Activated naive CD8-positive, alpha-beta T cell treated with anti-CD3 and anti-CD28 coated beads for 36 hours (primary cell): ENCODE measurements around the gene APLP2. TPM values are rescaled to one million over a fixed set of nuclear protein-coding genes. Genes with fewer than 3 reads are reported as not detected.
A peak's percentile ranks its signal among the peaks of the same experiment; 100 is the strongest.

Experiments used
- DNase-seq: peaks from one replicate; pipeline ENCODE4 v3.0.0; 2021
- H3K27ac Mint-ChIP-seq: one replicate; pipeline ENCODE4 v1.8.0; 2022; ENCODE audit warnings: mild to moderate bottlenecking, moderate library complexity, mixed read lengths
- H3K27me3 Mint-ChIP-seq: one replicate; pipeline ENCODE4 v1.8.0; 2022; ENCODE audit warnings: mild to moderate bottlenecking, mixed read lengths
- H3K36me3 Mint-ChIP-seq: one replicate; pipeline ENCODE4 v1.8.0; 2021; ENCODE audit warnings: mild to moderate bottlenecking, mixed read lengths
- H3K4me1 Mint-ChIP-seq: one replicate; pipeline ENCODE4 v1.8.0; 2021; ENCODE audit warnings: mixed read lengths
- H3K4me3 Mint-ChIP-seq: one replicate; pipeline ENCODE4 v1.8.0; 2022; ENCODE audit warnings: mild to moderate bottlenecking, moderate library complexity, mixed read lengths
- H3K9me3 Mint-ChIP-seq: one replicate; pipeline ENCODE4 v1.8.0; 2022; ENCODE audit warnings: mixed read lengths
- total RNA-seq, 2 experiments: library from RNA; stranded (reverse); gene quantifications; one replicate each; pipeline ENCODE4 v1.2.3, GENCODE V29; 2021

APLP2 gene
- total RNA-seq, 2 experiments from 2014 or later = 26.5 to 29.7 TPM

- Mint-ChIP-seq H3K4me1 (no peaks in the 10 kb centered on the region), H3K9me3 (no peaks in the 10 kb centered on the region), H3K4me3 (no peak overlapping the region), H3K27me3 (peaks cover 14% of the 10 kb centered on the region), H3K36me3 (no peaks in the 10 kb centered on the region), H3K27ac (no peak overlapping the region)
- DNase-seq = no peak
Observed at GRCh38 chr11:130043575-130043974, 26.1 kb upstream of the APLP2 start.

- H3K27me3 Mint-ChIP-seq = peaks cover 12% of the 10 kb centered on the region
- peaks cover 4% of the 10 kb centered on the region for H3K4me1 Mint-ChIP-seq
- H3K36me3 Mint-ChIP-seq = no peaks in the 10 kb centered on the region
- H3K27ac Mint-ChIP-seq = no peak overlapping the region
- H3K9me3 Mint-ChIP-seq = no peaks in the 10 kb centered on the region
- no peak for DNase-seq
- no peak overlapping the region for H3K4me3 Mint-ChIP-seq
Observed at GRCh38 chr11:130047141-130047540, 22.6 kb upstream of the APLP2 start.

- Mint-ChIP-seq H3K36me3 (no peaks in the 10 kb centered on the region), H3K27me3 (no peaks in the 10 kb centered on the region), H3K9me3 (no peaks in the 10 kb centered on the region), H3K4me3 (no peak overlapping the region), H3K4me1 (peaks cover 4% of the 10 kb centered on the region), H3K27ac (no peak overlapping the region)
- no peak for DNase-seq
Observed at GRCh38 chr11:130049328-130049771, 20.3 kb upstream of the APLP2 start.

GRCh38 chr11:130050257-130050656 lies 19.4 kb upstream of the APLP2 start:
- Mint-ChIP-seq H3K4me1 (peaks cover 4% of the 10 kb centered on the region), H3K27ac (no peak overlapping the region), H3K4me3 (no peak overlapping the region), H3K9me3 (no peaks in the 10 kb centered on the region), H3K36me3 (no peaks in the 10 kb centered on the region), H3K27me3 (no peaks in the 10 kb centered on the region)
- DNase-seq = no peak

GRCh38 chr11:130051082-130051481 lies 18.6 kb upstream of the APLP2 start:
- Mint-ChIP-seq H3K4me3 (no peak overlapping the region), H3K27ac (no peak overlapping the region), H3K27me3 (no peaks in the 10 kb centered on the region), H3K36me3 (no peaks in the 10 kb centered on the region), H3K9me3 (no peaks in the 10 kb centered on the region), H3K4me1 (peaks cover 4% of the 10 kb centered on the region)
- no peak for DNase-seq

GRCh38 chr11:130052567-130052966 lies 17.1 kb upstream of the APLP2 start:
- Mint-ChIP-seq H3K4me3 (no peak overlapping the region), H3K9me3 (no peaks in the 10 kb centered on the region), H3K36me3 (no peaks in the 10 kb centered on the region), H3K4me1 (peaks cover 4% of the 10 kb centered on the region), H3K27me3 (no peaks in the 10 kb centered on the region), H3K27ac (no peak overlapping the region)
- no peak for DNase-seq

GRCh38 chr11:130054966-130055365 lies 14.7 kb upstream of the APLP2 start:
- Mint-ChIP-seq H3K4me3 (no peak overlapping the region), H3K27ac (no peak overlapping the region), H3K4me1 (no peaks in the 10 kb centered on the region), H3K27me3 (peaks cover 12% of the 10 kb centered on the region), H3K36me3 (no peaks in the 10 kb centered on the region), H3K9me3 (no peaks in the 10 kb centered on the region)
- no peak for DNase-seq

- Mint-ChIP-seq H3K27ac (no peak overlapping the region), H3K36me3 (no peaks in the 10 kb centered on the region), H3K4me1 (no peaks in the 10 kb centered on the region), H3K4me3 (no peak overlapping the region), H3K27me3 (peaks cover 17% of the 10 kb centered on the region), H3K9me3 (no peaks in the 10 kb centered on the region)
- DNase-seq = no peak
Observed at GRCh38 chr11:130055617-130056016, 14.1 kb upstream of the APLP2 start.

- H3K36me3 Mint-ChIP-seq = no peaks in the 10 kb centered on the region
- DNase-seq = no peak
- H3K27me3 Mint-ChIP-seq = peaks cover 37% of the 10 kb centered on the region
- no peak overlapping the region for H3K4me3 Mint-ChIP-seq
- H3K27ac Mint-ChIP-seq = no peak overlapping the region
- no peaks in the 10 kb centered on the region for H3K9me3 Mint-ChIP-seq
- H3K4me1 Mint-ChIP-seq = no peaks in the 10 kb centered on the region
Observed at GRCh38 chr11:130061017-130061416, 8.7 kb upstream of the APLP2 start.

GRCh38 chr11:130062026-130062425 lies 7.7 kb upstream of the APLP2 start:
- H3K4me3 Mint-ChIP-seq = no peak overlapping the region
- no peak for DNase-seq
- H3K27me3 Mint-ChIP-seq = peaks cover 37% of the 10 kb centered on the region
- H3K36me3 Mint-ChIP-seq = no peaks in the 10 kb centered on the region
- no peaks in the 10 kb centered on the region for H3K9me3 Mint-ChIP-seq
- H3K4me1 Mint-ChIP-seq = no peaks in the 10 kb centered on the region
- no peak overlapping the region for H3K27ac Mint-ChIP-seq

- Mint-ChIP-seq H3K4me3 (no peak overlapping the region), H3K4me1 (peaks cover under 1% of the 10 kb centered on the region), H3K36me3 (no peaks in the 10 kb centered on the region), H3K9me3 (no peaks in the 10 kb centered on the region), H3K27ac (no peak overlapping the region), H3K27me3 (peaks cover 36% of the 10 kb centered on the region)
- no peak for DNase-seq
Observed at GRCh38 chr11:130063451-130063850, 6.2 kb upstream of the APLP2 start.

GRCh38 chr11:130064596-130064995 lies 5.1 kb upstream of the APLP2 start:
- peaks cover 8% of the 10 kb centered on the region for H3K4me1 Mint-ChIP-seq
- DNase-seq = no peak
- H3K4me3 Mint-ChIP-seq = no peak overlapping the region
- peaks cover 38% of the 10 kb centered on the region for H3K27me3 Mint-ChIP-seq
- H3K9me3 Mint-ChIP-seq = no peaks in the 10 kb centered on the region
- H3K36me3 Mint-ChIP-seq = no peaks in the 10 kb centered on the region
- no peak overlapping the region for H3K27ac Mint-ChIP-seq

GRCh38 chr11:130066338-130066737 lies 3.4 kb upstream of the APLP2 start:
- Mint-ChIP-seq H3K27ac (no peak overlapping the region), H3K36me3 (no peaks in the 10 kb centered on the region), H3K4me1 (peaks cover 15% of the 10 kb centered on the region), H3K9me3 (no peaks in the 10 kb centered on the region), H3K4me3 (no peak overlapping the region), H3K27me3 (peaks cover 27% of the 10 kb centered on the region)
- no peak for DNase-seq

GRCh38 chr11:130068546-130068985 lies 1.1 kb upstream of the APLP2 start:
- H3K36me3 Mint-ChIP-seq = no peaks in the 10 kb centered on the region
- H3K4me3 Mint-ChIP-seq = peak overlapping the region; percentile 90
- no peaks in the 10 kb centered on the region for H3K9me3 Mint-ChIP-seq
- peaks cover 23% of the 10 kb centered on the region for H3K4me1 Mint-ChIP-seq
- peaks cover 32% of the 10 kb centered on the region for H3K27me3 Mint-ChIP-seq
- DNase-seq = no peak
- H3K27ac Mint-ChIP-seq = peak overlapping the region; percentile 58

- Mint-ChIP-seq H3K9me3 (no peaks in the 10 kb centered on the region), H3K4me3 (peak overlapping the region; percentile 90), H3K4me1 (peaks cover 23% of the 10 kb centered on the region), H3K27me3 (peaks cover 31% of the 10 kb centered on the region), H3K36me3 (no peaks in the 10 kb centered on the region), H3K27ac (peak overlapping the region; percentile 58)
- no peak for DNase-seq
Observed at GRCh38 chr11:130068986-130069658, 572 bp upstream of the APLP2 start.

GRCh38 chr11:130070109-130070845 lies 583 bp downstream of the APLP2 start:
- no peak overlapping the region for H3K27ac Mint-ChIP-seq
- H3K27me3 Mint-ChIP-seq = peaks cover 21% of the 10 kb centered on the region
- peaks cover 23% of the 10 kb centered on the region for H3K4me1 Mint-ChIP-seq
- peak overlapping the region; percentile 83 for H3K4me3 Mint-ChIP-seq
- no peaks in the 10 kb centered on the region for H3K36me3 Mint-ChIP-seq
- no peaks in the 10 kb centered on the region for H3K9me3 Mint-ChIP-seq
- peak; percentile 60 for DNase-seq
